RWPE2 (cell line): ENCODE results near the gene TAC3.
"Not testable (repeated sequence)": the region's sequence is repeated elsewhere in the genome, so short reads cannot be mapped to it uniquely, and the experiment has no call there.

Experiments used
- ATAC-seq: fragments of 200-7000 bp; cut with Tn5 transposase; 3 replicates; pipeline ENCODE4 v1.9.1; 2021; ENCODE audit warnings: low read depth
- DNase-seq: peaks from one replicate; pipeline ENCODE4 v3.0.0-alpha.2; 2020; ENCODE audit warnings: low spot score
- H3K27ac ChIP-seq: fragments of 450-650 bp; 2 replicates; pipeline ENCODE4 v1.5.1; 2017; ENCODE audit warnings: mild to moderate bottlenecking; ENCODE audit not compliant: poor library complexity, severe bottlenecking
- H3K27me3 ChIP-seq: fragments of 250-450 bp; sonication (Bioruptor Pico); 2 replicates; pipeline ENCODE4 v1.5.1; 2021; ENCODE audit warnings: mild to moderate bottlenecking, moderate library complexity; ENCODE audit not compliant: insufficient read depth, poor library complexity, severe bottlenecking
- H3K36me3 ChIP-seq: fragments of 250-450 bp; sonication (Bioruptor Pico); 2 replicates; pipeline ENCODE4 v1.5.1; 2020; ENCODE audit warnings: low read depth, mild to moderate bottlenecking, moderate library complexity
- H3K4me1 ChIP-seq: fragments of 250-450 bp; sonication (Bioruptor Pico); 2 replicates; pipeline ENCODE4 v1.5.1; 2021; ENCODE audit warnings: mild to moderate bottlenecking, moderate library complexity; ENCODE audit not compliant: insufficient read depth, poor library complexity, severe bottlenecking
- H3K4me3 ChIP-seq: fragments of 250-450 bp; sonication (Bioruptor Pico); 2 replicates; pipeline ENCODE4 v1.5.1; 2021; ENCODE audit warnings: mild to moderate bottlenecking, moderate library complexity; ENCODE audit not compliant: severe bottlenecking
- H3K9me3 ChIP-seq: fragments of 250-450 bp; sonication (Bioruptor Pico); 2 replicates; pipeline ENCODE4 v1.5.1; 2021; ENCODE audit warnings: mild to moderate bottlenecking, moderate library complexity; ENCODE audit not compliant: severe bottlenecking
- CTCF ChIP-seq: fragments of 450-650 bp; IDR thresholded peaks from one replicate; pipeline ENCODE4 v1.5.1; 2017; ENCODE audit warnings: mild to moderate bottlenecking, moderate library complexity; ENCODE audit not compliant: poor library complexity, severe bottlenecking

The TAC3 gene

DNA sequence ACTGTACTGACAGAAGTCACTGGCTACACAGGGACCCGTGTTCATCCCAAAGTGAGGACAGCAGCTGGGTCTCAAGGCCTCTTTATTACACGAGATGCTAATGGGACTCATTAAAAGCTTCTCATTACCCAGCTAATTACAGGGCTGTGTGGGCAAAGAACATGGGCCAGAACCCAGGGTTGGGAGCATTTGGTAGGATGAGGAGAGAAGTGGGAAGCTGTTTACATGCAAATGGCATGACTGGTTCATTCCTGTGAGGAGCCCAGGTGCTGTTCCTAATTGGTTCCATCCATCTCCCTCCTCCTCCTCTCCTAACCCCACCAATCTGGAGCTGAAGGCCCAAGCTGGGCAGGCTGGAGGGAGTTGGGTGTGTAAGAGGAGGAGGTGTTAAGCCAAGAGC lies 8.9 kb upstream of the TAC3 start:
- Histone ChIP-seq H3K27ac (no peak overlapping the region), H3K9me3 (no peaks in the 10 kb centered on the region), H3K36me3 (no peaks in the 10 kb centered on the region), H3K4me1 (peaks cover 2% of the 10 kb centered on the region), H3K27me3 (no peaks in the 10 kb centered on the region), H3K4me3 (no peak overlapping the region)
- ATAC-seq (no peak), DNase-seq (no peak)
- TF ChIP-seq CTCF = no peak

GRCh38 chr12:57022324-57022723 lies 6.0 kb upstream of the TAC3 start:
- not testable (repeated sequence) for H3K4me1 ChIP-seq, H3K36me3 ChIP-seq, H3K4me3 ChIP-seq, DNase-seq, H3K27me3 ChIP-seq, H3K9me3 ChIP-seq, ATAC-seq, H3K27ac ChIP-seq

GRCh38 chr12:57019983-57020719 lies 3.8 kb upstream of the TAC3 start:
- no peaks in the 10 kb centered on the region for H3K27me3 ChIP-seq
- H3K4me1 ChIP-seq = peaks cover 7% of the 10 kb centered on the region
- DNase-seq (no peak), ATAC-seq (peak; percentile 63)
- no peak overlapping the region for H3K4me3 ChIP-seq
- no peak for TF ChIP-seq CTCF
- no peak overlapping the region for H3K27ac ChIP-seq
- no peaks in the 10 kb centered on the region for H3K9me3 ChIP-seq
- H3K36me3 ChIP-seq = no peaks in the 10 kb centered on the region

GRCh38 chr12:57018906-57019305 lies 2.6 kb upstream of the TAC3 start:
- H3K27ac ChIP-seq = no peak overlapping the region
- no peaks in the 10 kb centered on the region for H3K27me3 ChIP-seq
- peaks cover 7% of the 10 kb centered on the region for H3K4me1 ChIP-seq
- no peak for TF ChIP-seq CTCF
- H3K36me3 ChIP-seq = no peaks in the 10 kb centered on the region
- ATAC-seq (no peak), DNase-seq (no peak)
- no peak overlapping the region for H3K4me3 ChIP-seq
- no peaks in the 10 kb centered on the region for H3K9me3 ChIP-seq

DNA sequence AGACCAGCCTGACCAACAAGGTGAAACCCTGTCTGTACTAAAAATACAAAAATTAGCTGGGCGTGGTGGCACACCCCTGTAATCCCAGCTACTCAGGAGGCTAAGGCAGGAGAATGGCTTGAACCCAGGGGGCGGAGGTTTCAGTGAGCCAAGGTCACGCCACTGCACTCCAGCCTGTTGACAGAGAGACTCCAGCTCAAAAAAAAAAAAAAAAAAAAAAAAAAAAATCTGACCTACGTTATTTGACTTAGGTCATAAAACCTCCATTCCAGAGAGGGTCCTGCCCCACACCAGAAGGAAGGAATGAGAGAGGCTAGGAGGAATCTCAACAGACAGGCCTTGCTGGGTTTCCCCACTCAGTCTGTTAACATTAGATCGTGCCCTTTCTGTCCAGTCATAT lies 2.0 kb upstream of the TAC3 start:
- not testable (repeated sequence) for H3K9me3 ChIP-seq, H3K36me3 ChIP-seq, H3K27me3 ChIP-seq, H3K27ac ChIP-seq, DNase-seq, H3K4me3 ChIP-seq, ATAC-seq, H3K4me1 ChIP-seq
